OCI-LY1 (cell line): ENCODE data around the gene CLK3.
"Not testable (repeated sequence)": the region's sequence is repeated elsewhere in the genome, so short reads cannot be mapped to it uniquely, and the experiment has no call there.

Experiments
- H2AFZ ChIP-seq: fragments of 200-600 bp; sonication (generic), shearing (Covaris generic); 2 replicates; pipeline ENCODE4 v1.6.0; 2014; ENCODE audit warnings: antibody characterized with exemption, mild to moderate bottlenecking, low read length
- H3F3A ChIP-seq: fragments of 200-600 bp; sonication (generic), shearing (Covaris generic); 2 replicates; pipeline ENCODE4 v1.6.0; 2014; ENCODE audit warnings: mild to moderate bottlenecking, antibody characterized with exemption, low read length, moderate library complexity; ENCODE audit not compliant: insufficient read depth
- H3K27ac ChIP-seq: fragments of 200-600 bp; sonication (generic); 2 replicates; pipeline ENCODE4 v1.5.1; 2014; ENCODE audit warnings: low read length, mixed run types, mild to moderate bottlenecking, low read depth; ENCODE audit not compliant: poor library complexity, severe bottlenecking
- H3K27me3 ChIP-seq: fragments of 200-600 bp; sonication (generic); 2 replicates; pipeline ENCODE4 v1.6.0; 2014; ENCODE audit warnings: antibody characterized with exemption, mild to moderate bottlenecking, low read length, moderate library complexity; ENCODE audit not compliant: insufficient read depth
- H3K36me3 ChIP-seq: fragments of 200-600 bp; sonication (generic); 2 replicates; pipeline ENCODE4 v1.6.1; 2014; ENCODE audit warnings: mild to moderate bottlenecking, antibody characterized with exemption, low read length, moderate library complexity, mixed read lengths; ENCODE audit not compliant: insufficient read depth
- H3K4me1 ChIP-seq: fragments of 200-600 bp; sonication (generic); 2 replicates; pipeline ENCODE4 v1.5.1; 2014; ENCODE audit warnings: mild to moderate bottlenecking, low read length, moderate library complexity; ENCODE audit not compliant: insufficient read depth, severe bottlenecking
- H3K4me2 ChIP-seq: fragments of 200-600 bp; sonication (generic), shearing (Covaris generic); 2 replicates; pipeline ENCODE4 v1.6.1; 2014; ENCODE audit warnings: low read length
- H3K4me3 ChIP-seq: fragments of 200-600 bp; sonication (generic); 2 replicates; pipeline ENCODE4 v1.5.1; 2014; ENCODE audit warnings: low read length, low read depth, mild to moderate bottlenecking, mixed read lengths; ENCODE audit not compliant: poor library complexity, severe bottlenecking
- H3K79me2 ChIP-seq: fragments of 200-600 bp; shearing (Covaris generic); 2 replicates; pipeline ENCODE4 v1.6.1; 2016; ENCODE audit warnings: mixed run types, low read length, mixed read lengths; ENCODE audit not compliant: insufficient read depth
- H3K9ac ChIP-seq: fragments of 200-600 bp; sonication (generic), shearing (Covaris generic); 2 replicates; pipeline ENCODE4 v1.6.1; 2014; ENCODE audit warnings: mild to moderate bottlenecking, low read length, mixed read lengths
- H3K9me2 ChIP-seq: fragments of 200-600 bp; sonication (generic), shearing (Covaris generic); 2 replicates; pipeline ENCODE4 v1.6.1; 2014; ENCODE audit warnings: low read depth, mild to moderate bottlenecking, low read length, mixed read lengths
- H3K9me3 ChIP-seq: fragments of 200-600 bp; shearing (Covaris generic); 2 replicates; pipeline ENCODE4 v1.6.1; 2014; ENCODE audit warnings: low read length, mixed read lengths
- H4K20me1 ChIP-seq: fragments of 200-600 bp; sonication (generic), shearing (Covaris generic); 2 replicates; pipeline ENCODE4 v1.6.0; 2016; ENCODE audit warnings: mild to moderate bottlenecking, low read length; ENCODE audit not compliant: insufficient read depth
- CTCF ChIP-seq: fragments of 200-600 bp; sonication (generic), shearing (Covaris generic); IDR thresholded peaks from 2 replicates; pipeline ENCODE4 v1.5.1; 2017; ENCODE audit warnings: mild to moderate bottlenecking, antibody characterized with exemption, low read length, moderate library complexity, mixed read lengths
- EZH2 ChIP-seq: fragments of 200-600 bp; sonication (generic), shearing (Covaris generic); IDR thresholded peaks from 2 replicates; pipeline ENCODE4 v1.8.0; 2017; ENCODE audit warnings: borderline replicate concordance, mixed run types, mild to moderate bottlenecking, antibody characterized with exemption, low read length, moderate library complexity, mixed read lengths

The CLK3 gene

DNA sequence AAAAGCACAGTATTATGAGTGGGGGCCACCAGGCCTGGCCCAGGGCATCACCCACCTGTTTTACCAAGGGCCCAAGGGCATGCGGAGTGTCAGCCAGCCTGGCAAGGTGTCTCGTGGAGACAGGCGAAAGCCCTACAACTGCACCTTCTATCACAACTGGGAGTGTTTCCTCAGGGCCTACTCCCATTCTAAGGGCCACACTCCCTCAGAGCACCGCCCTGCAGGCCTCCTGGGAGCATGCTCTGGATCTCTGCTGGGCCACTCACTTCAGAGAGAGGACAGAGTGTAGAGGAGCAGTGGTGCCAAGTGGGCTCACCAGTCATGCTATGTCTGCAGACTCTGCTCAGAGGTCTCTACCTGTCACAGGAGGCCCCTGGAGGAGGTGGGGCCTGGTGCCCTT lies 21.2 kb upstream of the CLK3 start:
- Histone ChIP-seq H3K27me3 (no peaks in the 10 kb centered on the region), H4K20me1 (no peaks in the 10 kb centered on the region), H3K79me2 (no peaks in the 10 kb centered on the region), H3F3A (no peaks in the 10 kb centered on the region), H3K4me3 (no peak overlapping the region), H3K9me2 (no peaks in the 10 kb centered on the region), H3K36me3 (no peaks in the 10 kb centered on the region), H3K4me1 (peaks cover 13% of the 10 kb centered on the region), H3K4me2 (no peak overlapping the region), H3K9me3 (no peaks in the 10 kb centered on the region), H3K27ac (no peak overlapping the region), H3K9ac (no peak overlapping the region), H2AFZ (no peak overlapping the region)
- TF ChIP-seq CTCF, result no peak
- TF ChIP-seq EZH2, result no peak

- Histone ChIP-seq H2AFZ (no peak overlapping the region), H3K27me3 (no peaks in the 10 kb centered on the region), H3K4me3 (no peak overlapping the region), H3K27ac (no peak overlapping the region), H3K79me2 (no peaks in the 10 kb centered on the region), H3K36me3 (no peaks in the 10 kb centered on the region), H3K4me2 (no peak overlapping the region), H3K4me1 (peaks cover 13% of the 10 kb centered on the region), H4K20me1 (no peaks in the 10 kb centered on the region), H3K9me3 (no peaks in the 10 kb centered on the region), H3K9me2 (no peaks in the 10 kb centered on the region), H3F3A (no peaks in the 10 kb centered on the region), H3K9ac (no peak overlapping the region)
- TF ChIP-seq CTCF, result no peak
Measured at GRCh38 chr15:74595271-74595670, 20.4 kb upstream of the CLK3 start.

DNA sequence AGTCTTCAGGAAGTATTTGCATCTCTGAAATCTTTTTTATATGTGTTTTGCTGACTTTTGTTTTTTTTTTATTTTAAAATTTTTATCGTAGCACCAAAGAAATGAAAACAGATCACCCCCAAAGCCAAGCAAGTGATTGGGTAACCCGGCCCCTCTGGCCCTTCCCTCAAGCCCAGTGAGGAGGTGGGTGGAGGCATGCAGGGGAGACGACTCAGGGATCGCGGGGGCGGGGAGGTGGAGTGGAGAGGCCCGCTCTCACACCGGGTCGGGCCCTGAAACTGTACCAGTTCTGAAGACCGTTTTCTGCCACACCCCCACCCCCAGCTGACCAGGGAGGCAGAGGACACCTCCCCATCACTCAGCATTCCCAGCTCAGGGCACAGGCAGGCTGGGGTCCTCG lies 18.9 kb upstream of the CLK3 start:
- not testable (repeated sequence) for H3F3A ChIP-seq, H3K9me3 ChIP-seq, H3K4me3 ChIP-seq, H3K9me2 ChIP-seq, H3K36me3 ChIP-seq, H4K20me1 ChIP-seq, H3K9ac ChIP-seq, H3K4me2 ChIP-seq, H3K79me2 ChIP-seq, H2AFZ ChIP-seq, H3K27me3 ChIP-seq, H3K27ac ChIP-seq
- H3K4me1 ChIP-seq, result peaks cover 13% of the 10 kb centered on the region

- not testable (repeated sequence) for H4K20me1 ChIP-seq, H3K27me3 ChIP-seq, H3K4me3 ChIP-seq, H2AFZ ChIP-seq, H3K36me3 ChIP-seq, H3F3A ChIP-seq, H3K4me2 ChIP-seq, H3K9me2 ChIP-seq, H3K9me3 ChIP-seq, H3K27ac ChIP-seq, H3K9ac ChIP-seq, H3K79me2 ChIP-seq
- H3K4me1 ChIP-seq, result peaks cover 13% of the 10 kb centered on the region
Measured at GRCh38 chr15:74597146-74597705, 18.4 kb upstream of the CLK3 start.
